ENCODE measurements around the gene KRT38. TPM values are rescaled to one million over a fixed set of nuclear protein-coding genes. Genes with fewer than 3 reads are reported as not detected.

The KRT38 gene
- total RNA-seq, 2 experiments from 2014 or later = not detected

DNA sequence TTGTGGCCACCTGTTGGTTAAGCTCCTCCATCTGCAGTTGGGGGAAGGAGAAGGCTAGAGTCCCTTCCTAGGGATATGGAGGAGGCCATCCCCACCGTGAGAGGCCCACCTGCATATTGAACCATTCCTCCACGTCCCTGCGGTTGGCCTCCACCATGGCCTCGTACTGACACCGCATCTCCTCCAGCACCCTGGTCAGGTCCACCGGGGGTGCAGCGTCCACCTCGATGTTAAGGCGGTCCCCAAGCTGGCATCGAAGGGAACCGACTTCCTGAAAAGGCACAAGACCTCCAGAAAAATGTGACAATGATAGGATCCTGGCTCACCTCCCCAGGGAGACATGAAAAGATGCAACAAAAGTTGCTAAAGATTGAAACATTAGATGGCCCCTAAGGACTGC, 23.4 kb upstream of the KRT38 start:
- DNase-seq (no peak), ATAC-seq (no peak)
- Mint-ChIP-seq H3K4me1 (ENCODE audit: low read depth) (no peaks in the 10 kb centered on the region), H3K9me3 (no peaks in the 10 kb centered on the region), H3K4me3 (no peak overlapping the region), H3K27me3 (peaks cover 2% of the 10 kb centered on the region), H3K36me3 (ENCODE audit: low read depth) (no peaks in the 10 kb centered on the region), H3K27ac (no peak overlapping the region)
- ChIA-PET POLR2A (no interaction called here), CTCF (interaction anchor here (1.4 kb wide), 1 partner anchor 23 kb away, joined by 3 read pairs; no protein-coding TSS in a partner anchor)
- TF ChIP-seq, protein P1, sequence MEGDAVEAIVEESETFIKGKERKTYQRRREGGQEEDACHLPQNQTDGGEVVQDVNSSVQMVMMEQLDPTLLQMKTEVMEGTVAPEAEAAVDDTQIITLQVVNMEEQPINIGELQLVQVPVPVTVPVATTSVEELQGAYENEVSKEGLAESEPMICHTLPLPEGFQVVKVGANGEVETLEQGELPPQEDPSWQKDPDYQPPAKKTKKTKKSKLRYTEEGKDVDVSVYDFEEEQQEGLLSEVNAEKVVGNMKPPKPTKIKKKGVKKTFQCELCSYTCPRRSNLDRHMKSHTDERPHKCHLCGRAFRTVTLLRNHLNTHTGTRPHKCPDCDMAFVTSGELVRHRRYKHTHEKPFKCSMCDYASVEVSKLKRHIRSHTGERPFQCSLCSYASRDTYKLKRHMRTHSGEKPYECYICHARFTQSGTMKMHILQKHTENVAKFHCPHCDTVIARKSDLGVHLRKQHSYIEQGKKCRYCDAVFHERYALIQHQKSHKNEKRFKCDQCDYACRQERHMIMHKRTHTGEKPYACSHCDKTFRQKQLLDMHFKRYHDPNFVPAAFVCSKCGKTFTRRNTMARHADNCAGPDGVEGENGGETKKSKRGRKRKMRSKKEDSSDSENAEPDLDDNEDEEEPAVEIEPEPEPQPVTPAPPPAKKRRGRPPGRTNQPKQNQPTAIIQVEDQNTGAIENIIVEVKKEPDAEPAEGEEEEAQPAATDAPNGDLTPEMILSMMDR (IDR thresholded peaks at IDR 0.05) = no peak
- intact Hi-C loops (cut with micrococcal nuclease) = no loop called here

DNA sequence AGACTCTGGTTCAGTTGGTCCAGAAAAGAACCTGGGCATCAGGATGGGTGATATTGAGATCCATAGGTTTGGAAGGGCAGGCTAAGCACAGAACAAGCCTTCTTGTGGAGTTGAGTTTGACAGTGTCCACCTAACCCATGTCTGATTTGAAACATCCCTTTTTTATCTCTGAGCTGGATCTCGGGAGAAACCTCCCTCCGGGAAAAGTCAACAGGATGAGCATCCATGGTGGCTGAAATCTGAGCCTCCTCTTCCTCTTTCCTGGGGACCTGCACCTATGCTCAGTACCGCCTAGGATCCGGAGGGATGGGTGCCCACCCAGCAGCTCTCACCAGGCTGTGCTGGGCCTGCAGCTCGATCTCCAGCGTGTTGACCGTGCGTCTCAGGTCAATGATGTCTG, 23.0 kb upstream of the KRT38 start:
- Mint-ChIP-seq H3K9me3 (no peaks in the 10 kb centered on the region), H3K27me3 (peaks cover 2% of the 10 kb centered on the region), H3K27ac (no peak overlapping the region), H3K36me3 (ENCODE audit: low read depth) (no peaks in the 10 kb centered on the region), H3K4me1 (ENCODE audit: low read depth) (no peaks in the 10 kb centered on the region), H3K4me3 (no peak overlapping the region)
- CTCF ChIA-PET = interaction anchor here (0.9 to 1.4 kb wide), 3 partner anchors 11 to 25 kb away, joined by 3 read pairs; no protein-coding TSS in a partner anchor
- POLR2A ChIA-PET = no interaction called here
- ATAC-seq (no peak), DNase-seq (no peak)
- intact Hi-C loops (cut with micrococcal nuclease) = no loop called here
- TF ChIP-seq, protein P1 (IDR thresholded peaks at IDR 0.05) = no peak

DNA sequence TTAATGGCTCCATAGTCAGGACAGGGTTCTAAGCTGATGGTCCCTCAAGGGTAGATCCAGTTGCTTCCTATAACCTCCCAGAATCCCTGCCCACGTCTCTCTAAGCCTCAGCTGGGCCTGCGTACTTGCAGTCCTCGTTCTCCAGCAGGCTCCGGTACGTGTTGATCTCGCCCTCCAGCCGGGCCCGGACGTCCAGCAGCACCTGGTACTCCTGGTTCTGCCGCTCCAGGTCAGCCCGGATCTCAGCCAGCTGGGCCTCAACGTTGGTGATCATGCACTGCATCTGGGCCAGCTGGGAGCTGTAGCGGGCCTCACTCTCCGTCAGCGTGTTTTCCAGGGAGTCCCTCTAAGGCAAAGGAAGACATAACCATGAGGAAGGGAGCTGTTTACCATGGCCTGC, 21.9 kb upstream of the KRT38 start:
- H3K27me3 Mint-ChIP-seq = no peaks in the 10 kb centered on the region
- ChIA-PET POLR2A (no interaction called here), CTCF (interaction anchor here (1.3 to 2.7 kb wide), 2 partner anchors 10 to 24 kb away, joined by 3 to 8 read pairs; no protein-coding TSS in a partner anchor)
- DNase-seq (no peak), ATAC-seq (no peak)
- H3K9me3 Mint-ChIP-seq = no peaks in the 10 kb centered on the region
- TF ChIP-seq, protein P1 (IDR thresholded peaks at IDR 0.05) = no peak
- intact Hi-C loops (cut with micrococcal nuclease) = no loop called here
- H3K27ac Mint-ChIP-seq = no peak overlapping the region
- no peaks in the 10 kb centered on the region for H3K4me1 Mint-ChIP-seq (ENCODE audit: low read depth)
- H3K4me3 Mint-ChIP-seq = no peak overlapping the region
- H3K36me3 Mint-ChIP-seq (ENCODE audit: low read depth) = no peaks in the 10 kb centered on the region

DNA sequence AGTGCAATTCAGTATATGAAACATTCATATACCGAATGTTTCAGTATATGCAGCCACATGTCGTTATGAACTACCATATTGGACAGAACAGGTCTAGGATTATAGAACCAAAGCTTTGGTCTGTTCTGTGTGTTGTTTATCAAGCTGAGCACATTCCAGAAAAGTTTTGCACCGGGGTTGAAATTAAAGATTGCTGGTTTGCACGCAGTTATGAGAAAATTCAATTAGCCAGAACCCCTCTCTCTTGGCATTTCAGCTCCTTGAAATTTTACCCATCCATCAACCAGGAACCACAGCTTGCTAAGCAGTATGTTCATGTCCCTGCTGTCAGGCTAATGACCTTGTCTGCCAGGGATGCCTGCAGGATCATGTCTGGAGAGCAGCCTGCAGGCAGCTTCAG, 16.9 kb upstream of the KRT38 start:
- no peak overlapping the region for H3K27ac Mint-ChIP-seq
- H3K4me3 Mint-ChIP-seq = no peak overlapping the region
- H3K4me1 Mint-ChIP-seq (ENCODE audit: low read depth) = no peaks in the 10 kb centered on the region
- ChIA-PET POLR2A (no interaction called here), CTCF (interaction anchor here (0.9 kb wide), 1 partner anchor 11 kb away, joined by 3 read pairs; no protein-coding TSS in a partner anchor)
- no peak for DNase-seq
- H3K9me3 Mint-ChIP-seq = no peaks in the 10 kb centered on the region
- ATAC-seq = no peak
- no peaks in the 10 kb centered on the region for H3K36me3 Mint-ChIP-seq (ENCODE audit: low read depth)
- H3K27me3 Mint-ChIP-seq = no peaks in the 10 kb centered on the region
- intact Hi-C loops (cut with micrococcal nuclease) = no loop called here
- TF ChIP-seq, protein P1 (IDR thresholded peaks at IDR 0.05) = no peak

DNA sequence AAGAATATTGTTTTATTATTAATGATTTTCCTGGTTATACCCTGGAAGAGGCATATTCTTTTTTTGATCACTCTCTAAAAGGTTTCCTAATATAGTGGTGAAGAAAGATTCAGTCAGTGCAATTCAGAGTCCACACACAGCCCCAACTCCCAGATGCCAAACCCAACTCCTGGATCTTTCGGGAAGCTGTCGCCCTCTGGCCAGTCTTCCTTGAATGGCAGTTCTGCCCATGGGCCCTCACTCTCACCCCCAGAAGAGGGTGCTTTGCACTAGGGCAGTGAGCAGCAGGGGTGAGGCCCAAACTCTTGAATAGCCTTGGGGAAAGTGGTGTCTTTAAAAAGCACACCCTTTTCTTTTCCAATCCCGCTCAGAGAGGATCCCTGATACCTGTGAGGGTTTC, 15.4 kb upstream of the KRT38 start:
- H3K4me3 Mint-ChIP-seq = no peak overlapping the region
- no peak for DNase-seq
- no peak overlapping the region for H3K27ac Mint-ChIP-seq
- TF ChIP-seq, protein P1 (IDR thresholded peaks at IDR 0.05) = no peak
- no peaks in the 10 kb centered on the region for H3K36me3 Mint-ChIP-seq (ENCODE audit: low read depth)
- H3K9me3 Mint-ChIP-seq = no peaks in the 10 kb centered on the region
- H3K27me3 Mint-ChIP-seq = peaks cover 1% of the 10 kb centered on the region
- ChIA-PET CTCF (no interaction called here), POLR2A (no interaction called here)
- no peak for ATAC-seq
- intact Hi-C loops (cut with micrococcal nuclease) = no loop called here
- no peaks in the 10 kb centered on the region for H3K4me1 Mint-ChIP-seq (ENCODE audit: low read depth)

All from activated CD8-positive, alpha-beta T cell treated with anti-CD3 and anti-CD28 coated beads for 36 hours (primary cell).